Thymus (tissue), 11 donors: Measurements from ENCODE around the gene TTK. TPM values are rescaled to one million over a fixed set of nuclear protein-coding genes. Genes with fewer than 3 reads are reported as not detected.

Experiments
- DNase-seq, 9 donors: peaks; one replicate each; pipeline ENCODE4 v3.0.0-alpha.2; 2013; ENCODE audit warnings: low spot score in 9 of 9, low read depth in 6 of 9, missing footprints in 1 of 9
- H3K27ac ChIP-seq, 2 donors: one replicate each; pipeline ENCODE4 v1.5.1; 2013; ENCODE audit warnings: control low read depth in 1 of 2, low read depth in 1 of 2, low read length in 1 of 2, mild to moderate bottlenecking in 1 of 2, moderate library complexity in 1 of 2
- H3K27me3 ChIP-seq, 2 donors: one replicate each; pipeline ENCODE4 v1.5.1; 2013; ENCODE audit warnings: low read length in 1 of 2; ENCODE audit not compliant: control insufficient read depth in 2 of 2, insufficient read depth in 1 of 2
- H3K36me3 ChIP-seq, 2 donors: one replicate each; pipeline ENCODE4 v1.5.1; 2013; ENCODE audit warnings: low read length in 1 of 2, mild to moderate bottlenecking in 1 of 2, moderate library complexity in 1 of 2; ENCODE audit not compliant: control insufficient read depth in 2 of 2, insufficient read depth in 2 of 2
- H3K4me1 ChIP-seq, 2 donors: one replicate each; pipeline ENCODE4 v1.5.1; 2013; ENCODE audit warnings: low read length in 2 of 2; ENCODE audit not compliant: control insufficient read depth in 2 of 2, insufficient read depth in 2 of 2
- H3K4me3 ChIP-seq, 2 donors: one replicate each; pipeline ENCODE4 v1.5.1; 2013; ENCODE audit warnings: low read length in 2 of 2, control low read depth in 1 of 2, mild to moderate bottlenecking in 1 of 2
- H3K9me3 ChIP-seq, 2 donors: one replicate each; pipeline ENCODE4 v1.5.1; 2013; ENCODE audit warnings: low read length in 1 of 2, mild to moderate bottlenecking in 1 of 2; ENCODE audit not compliant: control insufficient read depth in 2 of 2, insufficient read depth in 1 of 2
- WGBS: extraction: QIAGEN DNeasy Blood & Tissue Kit; methylation state at CpG from one replicate; pipeline ENCODE4 v1.1.7; 2013; 5-methylcytosine and 5-hydroxymethylcytosine counted together
- polyA plus RNA-seq: library from polyadenylated mRNA; stranded (reverse); fragments of 200-250 nt; gene quantifications from one replicate; pipeline ENCODE4 v1.2.3, GENCODE V29; 2013
- total RNA-seq: library from RNA; stranded (reverse); fragments of 120-200 nt; gene quantifications from one replicate; pipeline ENCODE4 v1.2.4, GENCODE V29; 2013
- donor health status: healthy.

TTK gene
- total and polyA plus RNA-seq, 2 donors = 5.5 to 57.7 TPM

- H3K4me1 ChIP-seq = peaks cover 0 to 2% of the 10 kb centered on the region in 2 donors
- no peak overlapping the region for H3K4me3 ChIP-seq
- WGBS = 95% methylated on average over 1 of the region's 1 CpG
- H3K27me3 ChIP-seq = no peaks in the 10 kb centered on the region
- no peaks in the 10 kb centered on the region for H3K9me3 ChIP-seq
- H3K27ac ChIP-seq = no peak overlapping the region
- DNase-seq = no peak
- peaks cover 0 to 33% of the 10 kb centered on the region in 2 donors for H3K36me3 ChIP-seq
Measured at GRCh38 chr6:80009531-80009930, 5.1 kb downstream of the TTK start.

DNA sequence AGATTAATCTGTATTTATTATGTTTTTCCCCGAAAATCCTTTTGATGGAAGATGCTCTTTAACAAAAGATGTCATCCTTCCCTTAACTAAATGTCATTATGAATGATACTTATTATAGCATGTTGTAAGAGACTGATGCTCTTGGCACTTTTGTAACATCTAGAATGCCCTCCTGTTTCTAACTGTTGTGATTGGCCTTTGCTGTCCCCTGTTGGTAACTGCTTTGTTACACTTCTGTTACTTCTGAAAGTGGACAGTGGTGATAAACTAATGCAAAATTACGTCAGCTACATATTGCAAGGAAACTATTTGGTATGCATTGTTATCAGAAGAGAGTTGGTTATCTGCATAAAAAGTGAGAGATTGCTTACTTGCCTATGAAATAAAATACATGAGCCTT lies 5.8 kb downstream of the TTK start:
- Histone ChIP-seq H3K9me3 (no peaks in the 10 kb centered on the region), H3K27me3 (no peaks in the 10 kb centered on the region), H3K4me3 (no peak overlapping the region), H3K4me1 (peaks cover 0 to 1% of the 10 kb centered on the region in 2 donors), H3K36me3 (peaks cover 0 to 40% of the 10 kb centered on the region in 2 donors), H3K27ac (no peak overlapping the region)
- WGBS = 72% methylated on average over 2 of the region's 2 CpGs
- DNase-seq = peak in 1 of 9 donors; percentile 52

DNA sequence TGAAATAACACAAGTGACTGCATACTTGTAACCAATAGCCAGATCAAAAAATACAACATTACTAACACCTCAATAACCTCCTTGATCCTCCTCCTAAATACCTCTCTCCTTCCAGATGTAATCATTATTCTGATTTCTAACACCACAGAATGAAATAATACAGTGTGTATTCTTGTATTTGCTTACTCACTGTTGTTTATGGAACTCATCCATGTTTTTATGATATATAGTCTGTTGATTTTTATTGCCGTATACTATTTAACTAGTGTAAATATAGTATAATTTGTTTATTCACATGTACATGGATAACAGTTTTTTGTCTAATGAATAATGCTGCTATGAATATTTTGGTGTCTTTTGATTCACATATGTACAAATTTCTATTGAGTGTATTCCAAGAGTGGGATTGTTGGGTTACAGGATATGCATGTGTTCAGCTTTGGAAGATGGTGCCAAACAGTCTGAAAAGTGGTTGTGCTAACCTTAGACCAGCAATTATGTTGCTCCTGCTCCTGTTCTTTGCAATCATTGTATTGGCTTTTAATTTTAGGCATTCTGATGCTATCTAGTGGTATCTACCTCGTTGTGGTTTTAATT lies 11.5 kb downstream of the TTK start:
- Histone ChIP-seq H3K27me3 (no peaks in the 10 kb centered on the region), H3K27ac (no peak overlapping the region), H3K4me1 (no peaks in the 10 kb centered on the region), H3K4me3 (no peak overlapping the region), H3K9me3 (no peaks in the 10 kb centered on the region), H3K36me3 (peaks cover 9 to 63% of the 10 kb centered on the region in 2 donors)
- WGBS = 93% methylated on average over 2 of the region's 2 CpGs
- no peak for DNase-seq

- WGBS = 98% methylated on average over 7 of the region's 7 CpGs
- no peak overlapping the region for H3K4me3 ChIP-seq
- no peaks in the 10 kb centered on the region for H3K9me3 ChIP-seq
- DNase-seq = no peak
- peaks cover 19 to 58% of the 10 kb centered on the region in 2 donors for H3K36me3 ChIP-seq
- H3K27me3 ChIP-seq = no peaks in the 10 kb centered on the region
- no peak overlapping the region for H3K27ac ChIP-seq
- no peaks in the 10 kb centered on the region for H3K4me1 ChIP-seq
Measured at GRCh38 chr6:80020381-80021120, 16.1 kb downstream of the TTK start.

DNA sequence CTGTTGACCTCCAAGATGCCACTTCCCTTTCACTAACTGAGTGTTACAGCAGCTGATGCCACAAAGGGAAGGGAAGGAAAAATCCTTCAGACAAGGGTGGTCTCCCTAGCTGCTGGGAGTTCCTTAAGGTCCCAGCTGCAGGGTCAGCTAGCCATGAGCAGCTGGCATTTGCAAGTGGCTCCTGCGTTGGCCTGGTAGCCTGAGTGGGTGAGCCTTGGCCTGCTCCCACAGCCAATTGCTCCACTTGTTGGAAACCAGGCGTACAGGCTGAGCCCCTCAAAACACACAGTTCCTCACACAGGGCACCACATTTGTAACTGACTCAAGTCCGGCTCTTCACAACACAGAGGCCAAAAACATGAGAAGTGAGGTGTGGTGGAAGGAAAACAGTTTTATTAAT lies 16.7 kb downstream of the TTK start:
- Histone ChIP-seq H3K27ac (peak overlapping the region in 1 of 2 donors; percentile 10), H3K9me3 (no peaks in the 10 kb centered on the region), H3K36me3 (peaks cover 19 to 57% of the 10 kb centered on the region in 2 donors), H3K27me3 (no peaks in the 10 kb centered on the region), H3K4me1 (no peaks in the 10 kb centered on the region), H3K4me3 (no peak overlapping the region)
- no peak for DNase-seq
- 98% methylated on average over 3 of the region's 3 CpGs for WGBS

- Histone ChIP-seq H3K4me3 (no peak overlapping the region), H3K27ac (no peak overlapping the region), H3K27me3 (no peaks in the 10 kb centered on the region), H3K9me3 (no peaks in the 10 kb centered on the region), H3K4me1 (no peaks in the 10 kb centered on the region), H3K36me3 (peaks cover 19 to 56% of the 10 kb centered on the region in 2 donors)
- no peak for DNase-seq
- WGBS = over 99% methylated on average over 3 of the region's 3 CpGs
Measured at GRCh38 chr6:80021591-80021990, 17.1 kb downstream of the TTK start.

- Histone ChIP-seq H3K27me3 (no peaks in the 10 kb centered on the region), H3K36me3 (peaks cover 15 to 54% of the 10 kb centered on the region in 2 donors), H3K4me1 (no peaks in the 10 kb centered on the region), H3K4me3 (no peak overlapping the region), H3K9me3 (no peaks in the 10 kb centered on the region), H3K27ac (no peak overlapping the region)
- DNase-seq = no peak
- 91% methylated on average over 4 of the region's 4 CpGs for WGBS
Measured at GRCh38 chr6:80022803-80023202, 18.4 kb downstream of the TTK start.

GRCh38 chr6:80028589-80028988 lies 24.1 kb downstream of the TTK start:
- H3K36me3 ChIP-seq = peaks cover 21 to 68% of the 10 kb centered on the region in 2 donors
- 79% methylated on average over 3 of the region's 3 CpGs for WGBS
- H3K27me3 ChIP-seq = no peaks in the 10 kb centered on the region
- no peak overlapping the region for H3K27ac ChIP-seq
- H3K9me3 ChIP-seq = no peaks in the 10 kb centered on the region
- H3K4me1 ChIP-seq = no peaks in the 10 kb centered on the region
- H3K4me3 ChIP-seq = no peak overlapping the region
- no peak for DNase-seq

DNA sequence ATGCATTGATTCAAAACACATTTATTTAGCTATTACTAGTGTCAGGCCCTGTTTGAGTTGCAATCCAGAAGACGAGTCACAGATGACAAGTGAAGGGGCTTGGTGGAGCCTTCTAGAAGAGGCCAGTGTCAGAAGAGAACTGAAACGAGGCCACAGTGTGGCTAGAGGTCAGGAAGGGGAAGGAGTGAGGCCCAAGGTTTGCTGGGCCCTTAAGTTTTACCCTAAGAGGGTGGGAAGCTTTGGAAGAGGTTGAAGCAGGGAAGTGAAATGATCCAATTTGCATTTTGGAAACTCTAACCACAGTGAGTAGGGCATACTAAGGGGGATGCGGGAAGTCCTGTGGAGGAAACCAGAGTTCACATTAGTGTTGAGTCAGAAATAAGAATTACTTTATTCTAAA lies 25.0 kb downstream of the TTK start:
- Histone ChIP-seq H3K4me3 (no peak overlapping the region), H3K27ac (no peak overlapping the region), H3K27me3 (no peaks in the 10 kb centered on the region), H3K36me3 (peaks cover 20 to 72% of the 10 kb centered on the region in 2 donors), H3K9me3 (no peaks in the 10 kb centered on the region), H3K4me1 (no peaks in the 10 kb centered on the region)
- WGBS = 94% methylated on average over 3 of the region's 3 CpGs
- no peak for DNase-seq
